Thyroid gland (tissue), 4 donors: Measurements from ENCODE around the gene LCN12.

ENCODE experiments used
- POLR2A ChIP-seq, 2 donors: fragments of 450-650 bp; IDR thresholded peaks; one replicate each; pipeline ENCODE4 v1.6.1; 2017; ENCODE audit warnings: antibody characterized with exemption in 2 of 2, mild to moderate bottlenecking in 2 of 2, moderate library complexity in 1 of 2
- TF ChIP-seq, protein P1 (sequence below), 6 experiments: fragments of 200-600 bp in 3 of 6; fragments of 450-650 bp in 3 of 6; sonication (generic) in 3 of 6; IDR thresholded peaks; one replicate each; pipeline ENCODE4 v1.5.1; 2016 to 2019; ENCODE audit warnings: antibody characterized with exemption in 6 of 6, mild to moderate bottlenecking in 2 of 6, inconsistent platforms in 1 of 6, moderate library complexity in 1 of 6

DNA sequence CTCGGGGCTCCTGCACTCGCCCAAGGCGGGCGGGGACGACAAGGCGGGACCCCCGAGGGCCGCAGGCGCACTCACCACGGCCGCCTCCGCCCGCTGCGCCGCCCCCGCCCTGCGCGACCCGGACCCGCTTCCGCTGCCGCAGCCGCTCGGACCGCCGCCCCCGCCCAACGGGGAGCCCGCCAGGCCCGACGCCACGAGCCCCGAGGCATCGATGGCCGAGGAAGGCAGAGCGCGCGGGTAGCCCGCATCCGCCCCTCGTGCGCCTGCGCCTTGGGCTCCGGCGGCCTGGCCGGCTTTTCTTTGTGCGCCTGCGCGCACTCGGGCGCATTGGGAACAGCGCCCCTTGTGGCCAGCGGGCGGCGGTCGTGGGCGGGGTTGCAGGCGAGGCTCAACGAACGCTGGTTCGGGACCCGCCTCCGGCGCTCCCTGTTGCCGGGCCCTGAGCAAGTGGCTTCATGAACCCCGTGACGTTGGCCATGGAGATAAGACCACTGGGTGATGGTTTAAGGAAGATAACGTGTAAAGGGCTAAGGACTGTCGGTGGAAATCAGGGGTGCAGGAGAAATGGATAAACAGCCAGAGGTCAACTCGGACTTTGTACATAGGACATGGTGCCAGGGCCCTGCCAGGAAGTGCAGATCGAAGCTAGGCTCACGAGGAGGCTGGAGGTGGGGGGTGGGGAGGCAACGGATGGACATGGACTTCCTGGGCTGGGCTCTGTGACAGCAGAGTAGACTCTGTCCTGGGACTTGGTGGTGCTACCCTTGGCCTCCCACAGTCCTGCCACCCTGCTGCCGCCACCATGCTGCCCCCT, 7.3 kb upstream of the LCN12 start, which contains the start of the genes C8G and FBXW5:
- TF ChIP-seq, protein P1, sequence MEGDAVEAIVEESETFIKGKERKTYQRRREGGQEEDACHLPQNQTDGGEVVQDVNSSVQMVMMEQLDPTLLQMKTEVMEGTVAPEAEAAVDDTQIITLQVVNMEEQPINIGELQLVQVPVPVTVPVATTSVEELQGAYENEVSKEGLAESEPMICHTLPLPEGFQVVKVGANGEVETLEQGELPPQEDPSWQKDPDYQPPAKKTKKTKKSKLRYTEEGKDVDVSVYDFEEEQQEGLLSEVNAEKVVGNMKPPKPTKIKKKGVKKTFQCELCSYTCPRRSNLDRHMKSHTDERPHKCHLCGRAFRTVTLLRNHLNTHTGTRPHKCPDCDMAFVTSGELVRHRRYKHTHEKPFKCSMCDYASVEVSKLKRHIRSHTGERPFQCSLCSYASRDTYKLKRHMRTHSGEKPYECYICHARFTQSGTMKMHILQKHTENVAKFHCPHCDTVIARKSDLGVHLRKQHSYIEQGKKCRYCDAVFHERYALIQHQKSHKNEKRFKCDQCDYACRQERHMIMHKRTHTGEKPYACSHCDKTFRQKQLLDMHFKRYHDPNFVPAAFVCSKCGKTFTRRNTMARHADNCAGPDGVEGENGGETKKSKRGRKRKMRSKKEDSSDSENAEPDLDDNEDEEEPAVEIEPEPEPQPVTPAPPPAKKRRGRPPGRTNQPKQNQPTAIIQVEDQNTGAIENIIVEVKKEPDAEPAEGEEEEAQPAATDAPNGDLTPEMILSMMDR (IDR thresholded peaks at IDR 0.05) = peak; percentile 80 to 99 (median 99)
- TF ChIP-seq POLR2A (IDR thresholded peaks at IDR 0.05) = peak; percentile 40 to 79
